ENCODE measurements around the gene EPN2.

DNA sequence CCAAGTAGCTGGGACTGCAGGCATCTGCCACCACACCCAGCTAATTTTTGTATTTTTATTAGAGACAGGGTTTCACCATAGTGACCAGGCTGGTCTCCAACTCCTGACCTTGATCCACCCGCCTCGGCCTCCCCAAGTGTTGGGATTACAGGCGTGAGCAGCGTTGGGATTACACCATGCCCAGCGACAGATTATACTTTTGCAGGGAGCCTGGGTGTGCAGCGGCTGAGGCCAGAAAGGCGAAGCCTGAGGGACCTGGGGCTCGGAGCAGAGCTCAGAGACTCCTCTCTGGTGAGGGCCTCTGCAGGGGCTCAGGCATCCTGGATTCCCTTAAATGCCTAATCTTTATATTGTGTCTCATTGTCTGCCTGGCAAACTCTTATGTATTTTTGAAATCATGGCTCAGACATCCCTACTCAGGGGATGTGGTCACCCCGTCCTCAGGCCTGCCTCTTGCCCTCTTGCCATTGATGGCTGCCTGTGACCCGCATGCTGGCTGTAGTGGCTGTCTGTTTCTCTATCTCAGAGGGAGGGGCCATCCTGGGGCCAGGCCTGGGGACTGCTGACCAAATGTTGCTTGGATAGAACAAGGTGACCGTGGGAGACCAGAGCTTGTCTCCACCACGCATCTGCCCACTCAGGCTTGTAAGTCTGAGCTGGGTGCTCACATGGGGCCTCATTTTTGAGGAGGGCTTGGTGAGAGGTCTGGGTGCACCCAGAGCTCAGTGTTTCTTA is 82.8 kb downstream of the EPN2 start:
- TF ChIP-seq POLR2AphosphoS5 (IDR thresholded peaks at IDR 0.05; ENCODE audit: low read depth, low read length) (no peak), POLR2A (IDR thresholded peaks at IDR 0.05; ENCODE audit: low read depth, low read length) (no peak), TAF1 (IDR thresholded peaks at IDR 0.05; ENCODE audit: low read depth, low read length) (no peak), PAX5 (IDR thresholded peaks at IDR 0.05; ENCODE audit: insufficient read depth, low read length, severe bottlenecking) (no peak), SPI1 (IDR thresholded peaks at IDR 0.05; ENCODE audit: low read depth, low read length) (no peak)

Data from GM12891 (cell line).